SH-SY5Y (cell line): ENCODE data around the gene ARSJ.

Source experiments
- GATA2 ChIP-seq: IDR thresholded peaks from 2 replicates; pipeline ENCODE4 v1.6.1; 2011; ENCODE audit warnings: mild to moderate bottlenecking, low read depth, low read length
- GATA3 ChIP-seq: IDR thresholded peaks from 2 replicates; pipeline ENCODE4 v1.6.1; 2011; ENCODE audit warnings: low read depth, mild to moderate bottlenecking, low read length, moderate library complexity

DNA sequence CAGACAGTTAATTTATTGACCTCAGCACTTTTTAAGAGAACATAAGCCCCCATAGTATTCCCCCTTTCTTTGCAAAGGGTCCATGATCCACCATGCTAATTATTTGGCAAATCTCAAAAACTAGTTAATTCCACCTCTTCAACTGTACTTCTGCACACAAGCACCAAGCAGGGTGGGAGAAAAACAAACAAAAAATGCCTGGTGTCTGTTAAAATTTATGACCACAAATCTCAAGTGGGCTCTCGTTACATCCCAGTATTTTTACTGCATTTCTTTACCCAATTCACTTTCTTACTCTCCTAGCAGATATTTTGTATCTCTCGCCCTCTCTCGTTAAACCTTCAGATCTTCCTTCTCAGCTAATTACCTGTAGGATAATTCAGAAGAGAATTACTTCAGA, 6.1 kb downstream of the ARSJ start:
- TF ChIP-seq GATA2 (no peak), GATA3 (no peak)
